ENCODE measurements around the gene IGF2BP2.

IGF2BP2 gene

DNA sequence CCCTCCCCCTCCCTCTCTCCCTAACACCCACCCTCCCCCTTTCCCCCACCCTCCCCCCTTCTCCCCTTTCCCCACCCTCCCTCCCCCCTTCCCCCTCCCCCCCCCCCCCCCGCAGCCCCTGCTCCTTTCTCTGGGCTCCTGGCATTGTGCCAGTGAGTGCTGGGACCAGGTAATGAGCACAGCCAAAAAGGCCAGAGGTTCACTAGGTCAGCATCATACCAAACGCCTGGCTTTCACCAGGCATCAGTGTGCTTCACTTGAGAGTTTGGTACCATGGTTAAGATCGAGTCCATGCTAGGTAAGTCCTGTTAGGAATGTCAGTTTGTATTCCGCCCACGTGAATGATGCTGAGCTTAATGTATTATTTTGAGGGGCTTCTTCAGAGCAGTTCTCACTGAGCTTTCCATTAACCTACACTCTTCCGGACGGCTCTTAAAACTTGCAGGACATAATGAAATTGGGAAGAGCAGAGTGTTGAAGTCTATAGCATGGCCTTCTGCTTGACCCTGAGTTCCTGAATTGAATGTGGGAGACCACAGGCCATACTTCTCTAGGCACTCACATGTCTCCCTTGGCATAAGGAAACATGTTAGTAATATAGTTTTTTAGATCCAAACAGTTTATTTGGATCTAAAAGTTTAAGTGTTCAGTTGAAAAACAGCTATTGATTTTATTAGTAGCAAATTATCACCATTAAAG lies 193.2 kb downstream of the IGF2BP2 start:
- no peak for DNase-seq

GRCh38 chr3:185631108-185631507 lies 193.7 kb downstream of the IGF2BP2 start:
- DNase-seq, result no peak

GRCh38 chr3:185630182-185630622 lies 194.6 kb downstream of the IGF2BP2 start:
- DNase-seq, result no peak

DNA sequence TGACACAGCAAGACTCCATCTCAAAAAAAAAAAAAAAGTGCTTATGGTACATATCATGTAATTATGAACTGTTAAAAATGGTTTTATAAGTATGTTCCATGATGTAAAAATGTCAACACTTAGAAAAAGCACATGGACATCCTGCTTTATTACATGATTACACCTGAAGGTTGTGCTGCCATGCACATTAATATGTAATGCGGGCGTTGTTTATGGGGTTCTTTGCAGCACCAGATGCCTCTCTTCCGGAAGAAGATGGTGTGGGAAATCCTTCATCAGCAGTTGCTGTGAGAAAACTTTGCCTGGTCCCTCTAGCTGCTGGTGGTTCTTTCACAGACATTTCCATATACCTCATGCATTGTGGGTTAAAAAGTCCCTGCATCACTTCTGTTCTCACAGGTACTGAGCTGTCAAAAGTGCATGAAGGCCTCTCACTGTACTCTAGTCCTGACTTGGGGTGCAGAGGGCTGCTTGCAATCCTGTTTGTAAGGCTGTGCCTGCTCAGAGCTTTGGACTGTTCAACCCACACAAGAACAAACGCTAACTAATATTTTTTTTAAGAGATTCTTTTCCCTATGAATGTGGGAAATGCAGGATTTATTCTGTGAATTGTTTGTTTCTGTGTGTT lies 195.2 kb downstream of the IGF2BP2 start:
- DNase-seq, result no peak

- DNase-seq, result no peak
Observed at GRCh38 chr3:185625784-185626183, 199.1 kb downstream of the IGF2BP2 start.

GRCh38 chr3:185623939-185624665 lies 200.7 kb downstream of the IGF2BP2 start:
- no peak for DNase-seq

DNA sequence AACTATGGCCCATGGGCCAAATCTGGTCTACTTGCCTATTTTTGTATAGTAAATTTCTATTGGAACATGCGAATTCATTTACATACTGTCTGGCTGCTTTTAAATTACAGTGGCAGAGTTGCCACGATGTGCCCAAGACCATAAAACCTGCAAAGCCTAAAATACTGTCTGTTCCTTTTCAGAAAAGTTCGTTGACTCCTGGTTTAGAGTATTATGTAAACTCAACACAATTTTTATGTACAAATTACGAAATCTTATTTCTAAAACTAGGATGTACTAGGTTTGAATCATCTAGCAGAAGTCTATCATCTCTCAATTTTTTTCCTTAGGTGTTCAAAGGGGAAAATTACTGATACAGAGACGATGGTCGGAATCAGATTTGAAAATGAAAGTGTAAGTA lies 211.8 kb downstream of the IGF2BP2 start:
- no peak for DNase-seq

DNA sequence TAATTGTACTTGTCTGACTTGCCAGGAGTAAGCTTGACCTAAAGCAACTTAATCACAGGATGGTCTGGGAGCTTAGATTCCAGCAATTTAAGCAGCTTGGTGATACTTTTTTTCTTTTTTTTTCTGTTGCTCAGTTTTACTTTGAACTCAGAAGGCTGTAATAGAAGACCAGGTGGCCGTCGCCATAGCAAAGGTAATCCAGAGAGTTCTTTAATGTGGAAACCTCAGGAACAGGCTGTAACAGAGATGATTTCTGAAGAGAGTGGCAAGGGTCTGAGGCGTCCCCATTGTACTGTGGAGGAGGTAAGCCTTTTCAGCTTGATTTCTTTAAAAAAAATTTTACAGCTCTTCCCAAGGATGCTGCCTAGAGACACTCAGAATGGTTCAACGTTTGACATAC lies 218.6 kb downstream of the IGF2BP2 start:
- DNase-seq, result no peak

- DNase-seq, result no peak
Observed at GRCh38 chr3:185605566-185605965, 219.3 kb downstream of the IGF2BP2 start.

DNA sequence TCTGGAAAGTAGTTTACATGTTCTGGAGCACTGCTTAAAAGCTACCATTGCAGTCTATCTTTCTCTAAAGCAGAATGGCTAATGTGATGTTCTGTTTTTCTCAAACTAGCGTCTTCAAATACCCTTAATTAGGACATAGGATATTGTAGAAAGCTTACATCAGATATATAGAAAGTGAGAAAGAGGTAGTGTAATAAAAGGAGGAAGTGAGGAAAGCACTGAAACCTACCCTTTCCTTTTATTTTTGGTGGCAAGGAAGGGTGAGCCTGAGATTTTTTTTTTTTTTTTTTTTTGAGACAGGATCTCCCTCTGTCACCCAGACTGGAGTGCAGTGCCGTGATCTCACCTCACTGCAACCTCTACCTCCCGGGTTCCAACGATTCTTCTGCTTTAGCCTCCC lies 229.3 kb downstream of the IGF2BP2 start:
- no peak for DNase-seq

DNA sequence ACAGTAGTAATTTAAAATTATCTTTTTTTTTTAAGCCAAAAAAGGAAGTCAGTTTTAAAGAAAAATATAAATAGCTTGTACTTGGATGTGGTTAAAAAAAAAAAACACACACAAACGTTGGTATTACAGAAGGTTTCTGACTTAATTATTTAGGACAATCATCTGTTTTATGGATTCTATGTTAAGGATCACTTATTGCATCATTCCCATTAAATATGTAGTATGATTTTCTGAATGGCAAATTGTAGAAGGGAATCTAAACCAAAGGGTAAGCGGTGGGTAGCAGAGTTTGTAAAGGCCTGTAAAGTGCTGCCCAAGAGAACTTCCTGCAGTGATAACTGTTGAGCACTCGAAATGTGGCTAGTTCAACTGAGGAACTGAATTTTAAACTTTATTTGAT lies 230.8 kb downstream of the IGF2BP2 start:
- DNase-seq, result no peak
